ENCODE measurements around the gene NAALADL1.

- TF ChIP-seq, protein P1, sequence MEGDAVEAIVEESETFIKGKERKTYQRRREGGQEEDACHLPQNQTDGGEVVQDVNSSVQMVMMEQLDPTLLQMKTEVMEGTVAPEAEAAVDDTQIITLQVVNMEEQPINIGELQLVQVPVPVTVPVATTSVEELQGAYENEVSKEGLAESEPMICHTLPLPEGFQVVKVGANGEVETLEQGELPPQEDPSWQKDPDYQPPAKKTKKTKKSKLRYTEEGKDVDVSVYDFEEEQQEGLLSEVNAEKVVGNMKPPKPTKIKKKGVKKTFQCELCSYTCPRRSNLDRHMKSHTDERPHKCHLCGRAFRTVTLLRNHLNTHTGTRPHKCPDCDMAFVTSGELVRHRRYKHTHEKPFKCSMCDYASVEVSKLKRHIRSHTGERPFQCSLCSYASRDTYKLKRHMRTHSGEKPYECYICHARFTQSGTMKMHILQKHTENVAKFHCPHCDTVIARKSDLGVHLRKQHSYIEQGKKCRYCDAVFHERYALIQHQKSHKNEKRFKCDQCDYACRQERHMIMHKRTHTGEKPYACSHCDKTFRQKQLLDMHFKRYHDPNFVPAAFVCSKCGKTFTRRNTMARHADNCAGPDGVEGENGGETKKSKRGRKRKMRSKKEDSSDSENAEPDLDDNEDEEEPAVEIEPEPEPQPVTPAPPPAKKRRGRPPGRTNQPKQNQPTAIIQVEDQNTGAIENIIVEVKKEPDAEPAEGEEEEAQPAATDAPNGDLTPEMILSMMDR (IDR thresholded peaks at IDR 0.05): no peak
- TF ChIP-seq POLR2A (IDR thresholded peaks at IDR 0.05): no peak
These were observed 9.1 kb upstream of the NAALADL1 start for GRCh38 chr11:65067446-65067845.
